LNCaP clone FGC (cell line): ENCODE data around the gene WNK2.
"Not testable (repeated sequence)": the region's sequence is repeated elsewhere in the genome, so short reads cannot be mapped to it uniquely, and the experiment has no call there.

Experiments
- DNase-seq: peaks from one replicate; pipeline ENCODE4 v3.0.0-alpha.2; 2011; ENCODE audit warnings: low read depth
- H3K4me3 ChIP-seq: 2 replicates; pipeline ENCODE4 v1.5.1; 2011; ENCODE audit warnings: mild to moderate bottlenecking, low read depth, low read length, control low read depth
- CTCF ChIP-seq: IDR thresholded peaks from 2 replicates; pipeline ENCODE4 v1.5.1; 2012; ENCODE audit warnings: mild to moderate bottlenecking; ENCODE audit not compliant: control insufficient read depth, insufficient read depth; ENCODE audit errors: extremely low read depth

The WNK2 gene

GRCh38 chr9:93361995-93362394 is 178.1 kb downstream of the WNK2 start:
- DNase-seq, result no peak
- no peak for TF ChIP-seq CTCF
- no peak overlapping the region for H3K4me3 ChIP-seq

- H3K4me3 ChIP-seq, result no peak overlapping the region
- no peak for DNase-seq
- TF ChIP-seq CTCF, result no peak
Measured at GRCh38 chr9:93364734-93365426, 180.9 kb downstream of the WNK2 start.

GRCh38 chr9:93365427-93366118 is 181.6 kb downstream of the WNK2 start:
- no peak for TF ChIP-seq CTCF
- H3K4me3 ChIP-seq, result no peak overlapping the region
- DNase-seq, result no peak

GRCh38 chr9:93366119-93366447 is 182.1 kb downstream of the WNK2 start:
- no peak for TF ChIP-seq CTCF
- no peak for DNase-seq
- no peak overlapping the region for H3K4me3 ChIP-seq

GRCh38 chr9:93366486-93366885 is 182.5 kb downstream of the WNK2 start:
- not testable (repeated sequence) for DNase-seq, H3K4me3 ChIP-seq

GRCh38 chr9:93368437-93368836 is 184.5 kb downstream of the WNK2 start:
- no peak for DNase-seq
- H3K4me3 ChIP-seq, result no peak overlapping the region
- TF ChIP-seq CTCF, result no peak

- no peak overlapping the region for H3K4me3 ChIP-seq
- no peak for TF ChIP-seq CTCF
- no peak for DNase-seq
Measured at GRCh38 chr9:93369686-93370085, 185.7 kb downstream of the WNK2 start.
